HEK293 (cell line): ENCODE results near the gene OLFM1.

Source experiments
- CTCF ChIA-PET: fragments of 350-600 bp; formaldehyde crosslinking; extraction: SDS; loops from one replicate; lab custom pipeline; 2021; ENCODE audit warnings: antibody characterized with exemption; lab: Yijun Ruan, JAX
- POLR2A ChIA-PET: fragments of 300-600 bp; formaldehyde crosslinking; extraction: SDS; loops from one replicate; lab custom pipeline; 2020; ENCODE audit warnings: antibody characterized with exemption, inconsistent platforms; lab: Yijun Ruan, JAX
- H3K27ac ChIP-seq: fragments of 200-500 bp; sonication (Bioruptor generic); 2 replicates; pipeline ENCODE4 v1.5.1; 2014; ENCODE audit warnings: low read depth, low read length, control low read depth, inconsistent platforms; ENCODE audit errors: extremely low read depth
- H3K36me3 ChIP-seq, 2 experiments: fragments of 200-500 bp in 1 of 2; sonication (Bioruptor generic) in 1 of 2; 1 replicate in 1 of 2; 2 replicates in 1 of 2; pipeline ENCODE4 v1.5.1; 2014 to 2017; ENCODE audit warnings: inconsistent platforms in 2 of 2, low read length in 2 of 2; ENCODE audit not compliant: control insufficient read depth in 2 of 2, insufficient read depth in 1 of 2
- H3K4me1 ChIP-seq: fragments of 200-500 bp; sonication (Bioruptor generic); 2 replicates; pipeline ENCODE4 v1.5.1; 2014; ENCODE audit warnings: mild to moderate bottlenecking, low read length, inconsistent platforms; ENCODE audit not compliant: control insufficient read depth, insufficient read depth
- H3K4me3 ChIP-seq: 2 replicates; pipeline ENCODE4 v1.5.1; 2011; ENCODE audit warnings: low read depth, mild to moderate bottlenecking, control low read depth, low read length, moderate library complexity
- H3K9me3 ChIP-seq: fragments of 200-500 bp; sonication (Bioruptor generic); 2 replicates; pipeline ENCODE4 v1.5.1; 2014; ENCODE audit warnings: low read depth, low read length, inconsistent platforms; ENCODE audit not compliant: control insufficient read depth, insufficient read depth
- GLI2 ChIP-seq: fragments of 450-650 bp; formaldehyde crosslinking; IDR thresholded peaks from 2 replicates; pipeline ENCODE4; 2017; ENCODE audit warnings: missing biosample characterization, missing genetic modification characterization, low read depth, borderline replicate concordance
- GLIS2 ChIP-seq: fragments of 450-650 bp; formaldehyde crosslinking; IDR thresholded peaks from 2 replicates; pipeline ENCODE4 v1.5.1; 2016; ENCODE audit warnings: missing biosample characterization, missing genetic modification characterization
- KLF16 ChIP-seq: fragments of 450-650 bp; formaldehyde crosslinking; IDR thresholded peaks from 2 replicates; pipeline ENCODE4 v1.5.1; 2017; ENCODE audit warnings: missing biosample characterization, missing genetic modification characterization
- MYNN ChIP-seq: fragments of 450-650 bp; formaldehyde crosslinking; IDR thresholded peaks from 2 replicates; pipeline ENCODE4 v1.5.1; 2016; ENCODE audit warnings: missing biosample characterization, missing genetic modification characterization, borderline replicate concordance
- SETDB1 ChIP-seq: IDR thresholded peaks from one replicate; pipeline ENCODE4 v1.6.1; 2017; ENCODE audit warnings: mild to moderate bottlenecking, low read length, moderate library complexity, mixed read lengths; ENCODE audit not compliant: insufficient read length
- ZFHX2 ChIP-seq: fragments of 450-650 bp; formaldehyde crosslinking; conservative IDR thresholded peaks from 2 replicates; pipeline ENCODE4 v1.5.1; 2016; ENCODE audit warnings: missing biosample characterization, missing genetic modification characterization
- ZNF2 ChIP-seq: fragments of 450-650 bp; formaldehyde crosslinking; IDR thresholded peaks from 2 replicates; pipeline ENCODE4 v1.5.1; 2016; ENCODE audit warnings: missing biosample characterization, missing genetic modification characterization
- ZNF202 ChIP-seq: fragments of 450-650 bp; formaldehyde crosslinking; IDR thresholded peaks from 2 replicates; pipeline ENCODE4 v1.5.1; 2016; ENCODE audit warnings: missing biosample characterization, missing genetic modification characterization, borderline replicate concordance
- ZNF221 ChIP-seq: fragments of 450-650 bp; formaldehyde crosslinking; IDR thresholded peaks from 2 replicates; pipeline ENCODE4 v1.5.1; 2017; ENCODE audit warnings: missing biosample characterization, missing genetic modification characterization, borderline replicate concordance
- ZNF335 ChIP-seq: fragments of 450-650 bp; formaldehyde crosslinking; conservative IDR thresholded peaks from 2 replicates; pipeline ENCODE4 v1.5.1; 2016; ENCODE audit warnings: missing biosample characterization, missing genetic modification characterization
- ZNF571 ChIP-seq: fragments of 450-650 bp; formaldehyde crosslinking; IDR thresholded peaks from 2 replicates; pipeline ENCODE4 v1.5.0; 2017; ENCODE audit warnings: missing biosample characterization, missing genetic modification characterization
- ZNF629 ChIP-seq: fragments of 450-650 bp; formaldehyde crosslinking; IDR thresholded peaks from 2 replicates; pipeline ENCODE4 v1.5.1; 2017; ENCODE audit warnings: missing biosample characterization, missing genetic modification characterization
- ZNF785 ChIP-seq: fragments of 450-650 bp; formaldehyde crosslinking; IDR thresholded peaks from 2 replicates; pipeline ENCODE4 v1.5.1; 2016; ENCODE audit warnings: missing biosample characterization, missing genetic modification characterization
- TF ChIP-seq, protein P1 (sequence below): fragments of 450-650 bp; IDR thresholded peaks from 2 replicates; pipeline ENCODE4 v1.5.1; 2018; ENCODE audit warnings: missing biosample characterization, missing genetic modification characterization
- TF ChIP-seq, protein P2 (sequence below): fragments of 450-650 bp; formaldehyde crosslinking; conservative IDR thresholded peaks from 2 replicates; pipeline ENCODE4 v1.5.1; 2016; ENCODE audit warnings: low read depth, missing biosample characterization, missing genetic modification characterization

The OLFM1 gene

DNA sequence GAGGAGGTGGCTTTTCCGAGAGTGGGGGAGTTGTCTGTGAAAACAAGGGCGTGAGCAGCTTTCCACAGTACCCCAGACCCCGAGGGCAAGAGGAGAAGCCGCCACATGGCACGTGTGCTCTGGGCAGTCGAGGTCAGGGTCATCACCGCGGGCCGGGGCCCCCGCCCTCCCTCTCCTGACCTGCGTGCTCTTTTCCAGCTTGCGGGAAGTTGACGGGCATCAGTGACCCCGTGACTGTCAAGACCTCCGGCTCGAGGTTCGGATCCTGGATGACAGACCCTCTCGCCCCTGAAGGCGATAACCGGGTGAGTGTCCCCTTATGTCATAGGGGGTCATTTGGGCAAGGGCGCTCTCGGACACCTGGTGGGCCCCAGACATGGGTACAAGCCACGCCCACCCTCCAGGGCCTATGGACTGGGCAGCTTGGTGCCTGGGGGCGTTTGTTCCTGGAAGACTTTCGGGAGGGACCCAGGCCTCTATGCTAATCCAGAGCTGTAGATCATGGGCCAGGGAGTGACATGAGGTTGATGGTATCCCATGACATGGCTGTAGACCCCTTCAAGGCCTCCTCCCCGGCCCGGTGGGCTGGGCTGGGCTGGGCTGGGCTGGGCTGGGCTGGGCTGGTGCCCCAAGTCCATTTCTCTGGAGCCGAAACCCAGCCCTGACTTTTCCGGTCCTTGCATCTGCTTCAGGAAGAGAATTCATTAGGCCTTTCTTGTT lies 19.2 kb downstream of the OLFM1 start:
- Histone ChIP-seq H3K4me3 (no peak overlapping the region), H3K36me3 (no peaks in the 10 kb centered on the region), H3K4me1 (no peaks in the 10 kb centered on the region), H3K27ac (no peak overlapping the region), H3K9me3 (no peaks in the 10 kb centered on the region)
- TF ChIP-seq SETDB1, result no peak
- TF ChIP-seq GLIS2 (tag by site-specific recombination), result no peak
- TF ChIP-seq, protein P1, sequence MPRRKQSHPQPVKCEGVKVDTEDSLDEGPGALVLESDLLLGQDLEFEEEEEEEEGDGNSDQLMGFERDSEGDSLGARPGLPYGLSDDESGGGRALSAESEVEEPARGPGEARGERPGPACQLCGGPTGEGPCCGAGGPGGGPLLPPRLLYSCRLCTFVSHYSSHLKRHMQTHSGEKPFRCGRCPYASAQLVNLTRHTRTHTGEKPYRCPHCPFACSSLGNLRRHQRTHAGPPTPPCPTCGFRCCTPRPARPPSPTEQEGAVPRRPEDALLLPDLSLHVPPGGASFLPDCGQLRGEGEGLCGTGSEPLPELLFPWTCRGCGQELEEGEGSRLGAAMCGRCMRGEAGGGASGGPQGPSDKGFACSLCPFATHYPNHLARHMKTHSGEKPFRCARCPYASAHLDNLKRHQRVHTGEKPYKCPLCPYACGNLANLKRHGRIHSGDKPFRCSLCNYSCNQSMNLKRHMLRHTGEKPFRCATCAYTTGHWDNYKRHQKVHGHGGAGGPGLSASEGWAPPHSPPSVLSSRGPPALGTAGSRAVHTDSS, result no peak
- TF ChIP-seq ZNF629 (tag by site-specific recombination), result no peak
- no peak for TF ChIP-seq ZNF571
- TF ChIP-seq GLI2 (tag by site-specific recombination), result no peak
- no peak for TF ChIP-seq ZNF202 (tag by site-specific recombination)
- no peak for TF ChIP-seq KLF16
- no peak for TF ChIP-seq MYNN (tag by site-specific recombination)
- TF ChIP-seq ZNF785 (tag by site-specific recombination), result no peak
- ChIA-PET POLR2A (no interaction called here), CTCF (no interaction called here)

DNA sequence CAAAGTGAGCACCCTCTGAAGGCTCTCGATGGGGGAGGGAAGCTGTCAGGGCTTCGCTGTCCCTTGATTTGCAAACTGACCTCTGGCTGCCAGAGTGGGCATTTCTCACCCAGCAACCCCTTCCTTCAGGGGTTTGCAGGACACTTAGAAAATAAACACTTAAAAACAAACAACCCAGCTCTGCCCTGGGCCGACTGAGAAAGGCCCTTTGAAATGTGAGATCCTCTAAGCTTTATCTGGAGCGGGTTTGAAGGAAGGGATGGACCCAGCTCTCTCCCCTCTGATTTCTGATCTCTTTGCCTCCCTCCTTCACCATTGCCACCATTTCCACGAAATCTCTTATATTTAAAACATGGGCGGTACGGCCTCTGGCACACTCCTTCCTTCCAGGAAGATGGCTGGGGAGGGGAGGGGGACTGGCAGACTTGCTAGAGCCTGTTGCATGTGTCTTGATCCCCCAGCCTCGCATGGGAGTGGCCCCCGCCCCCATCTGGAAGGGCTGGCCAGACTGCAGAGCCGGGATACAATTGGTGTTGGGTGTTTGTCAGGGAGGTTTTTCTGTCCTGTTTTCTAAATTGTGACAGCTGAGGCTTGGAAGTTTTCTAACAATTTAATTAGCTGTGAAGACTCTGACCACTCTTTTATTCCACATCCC lies 20.2 kb downstream of the OLFM1 start:
- no peaks in the 10 kb centered on the region for H3K9me3 ChIP-seq
- H3K4me3 ChIP-seq, result no peak overlapping the region
- no peaks in the 10 kb centered on the region for H3K36me3 ChIP-seq
- CTCF ChIA-PET, result interaction anchor here (0.7 kb wide), 1 partner anchor 20 kb away, joined by 3 read pairs; the partner anchor contains the start of gene OLFM1
- TF ChIP-seq, protein P2, sequence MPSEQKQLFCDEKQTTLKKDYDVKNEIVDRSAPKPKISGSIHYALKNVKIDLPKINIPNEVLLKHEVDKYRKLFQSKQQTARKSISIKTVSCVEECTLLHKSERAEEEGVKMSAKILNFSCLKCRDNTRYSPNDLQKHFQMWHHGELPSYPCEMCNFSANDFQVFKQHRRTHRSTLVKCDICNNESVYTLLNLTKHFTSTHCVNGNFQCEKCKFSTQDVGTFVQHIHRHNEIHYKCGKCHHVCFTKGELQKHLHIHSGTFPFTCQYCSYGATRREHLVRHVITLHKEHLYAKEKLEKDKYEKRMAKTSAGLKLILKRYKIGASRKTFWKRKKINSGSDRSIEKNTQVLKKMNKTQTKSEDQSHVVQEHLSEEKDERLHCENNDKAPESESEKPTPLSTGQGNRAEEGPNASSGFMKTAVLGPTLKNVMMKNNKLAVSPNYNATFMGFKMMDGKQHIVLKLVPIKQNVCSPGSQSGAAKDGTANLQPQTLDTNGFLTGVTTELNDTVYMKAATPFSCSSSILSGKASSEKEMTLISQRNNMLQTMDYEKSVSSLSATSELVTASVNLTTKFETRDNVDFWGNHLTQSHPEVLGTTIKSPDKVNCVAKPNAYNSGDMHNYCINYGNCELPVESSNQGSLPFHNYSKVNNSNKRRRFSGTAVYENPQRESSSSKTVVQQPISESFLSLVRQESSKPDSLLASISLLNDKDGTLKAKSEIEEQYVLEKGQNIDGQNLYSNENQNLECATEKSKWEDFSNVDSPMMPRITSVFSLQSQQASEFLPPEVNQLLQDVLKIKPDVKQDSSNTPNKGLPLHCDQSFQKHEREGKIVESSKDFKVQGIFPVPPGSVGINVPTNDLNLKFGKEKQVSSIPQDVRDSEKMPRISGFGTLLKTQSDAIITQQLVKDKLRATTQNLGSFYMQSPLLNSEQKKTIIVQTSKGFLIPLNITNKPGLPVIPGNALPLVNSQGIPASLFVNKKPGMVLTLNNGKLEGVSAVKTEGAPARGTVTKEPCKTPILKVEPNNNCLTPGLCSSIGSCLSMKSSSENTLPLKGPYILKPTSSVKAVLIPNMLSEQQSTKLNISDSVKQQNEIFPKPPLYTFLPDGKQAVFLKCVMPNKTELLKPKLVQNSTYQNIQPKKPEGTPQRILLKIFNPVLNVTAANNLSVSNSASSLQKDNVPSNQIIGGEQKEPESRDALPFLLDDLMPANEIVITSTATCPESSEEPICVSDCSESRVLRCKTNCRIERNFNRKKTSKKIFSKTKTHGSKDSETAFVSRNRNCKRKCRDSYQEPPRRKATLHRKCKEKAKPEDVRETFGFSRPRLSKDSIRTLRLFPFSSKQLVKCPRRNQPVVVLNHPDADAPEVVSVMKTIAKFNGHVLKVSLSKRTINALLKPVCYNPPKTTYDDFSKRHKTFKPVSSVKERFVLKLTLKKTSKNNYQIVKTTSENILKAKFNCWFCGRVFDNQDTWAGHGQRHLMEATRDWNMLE (tag by site-specific recombination), result no peak
- TF ChIP-seq ZFHX2 (no peak), ZNF335 (tag by site-specific recombination) (no peak), ZNF221 (no peak), ZNF2 (tag by site-specific recombination) (no peak)
- no peak overlapping the region for H3K27ac ChIP-seq
- POLR2A ChIA-PET, result no interaction called here
- no peaks in the 10 kb centered on the region for H3K4me1 ChIP-seq
